ENCODE data around the gene ITFG2.

ITFG2 gene

GRCh38 chr12:2795291-2796186, 16.9 kb upstream of the ITFG2 start:
- peak; percentile 57 to 85 (median 70) for DNase-seq

DNA sequence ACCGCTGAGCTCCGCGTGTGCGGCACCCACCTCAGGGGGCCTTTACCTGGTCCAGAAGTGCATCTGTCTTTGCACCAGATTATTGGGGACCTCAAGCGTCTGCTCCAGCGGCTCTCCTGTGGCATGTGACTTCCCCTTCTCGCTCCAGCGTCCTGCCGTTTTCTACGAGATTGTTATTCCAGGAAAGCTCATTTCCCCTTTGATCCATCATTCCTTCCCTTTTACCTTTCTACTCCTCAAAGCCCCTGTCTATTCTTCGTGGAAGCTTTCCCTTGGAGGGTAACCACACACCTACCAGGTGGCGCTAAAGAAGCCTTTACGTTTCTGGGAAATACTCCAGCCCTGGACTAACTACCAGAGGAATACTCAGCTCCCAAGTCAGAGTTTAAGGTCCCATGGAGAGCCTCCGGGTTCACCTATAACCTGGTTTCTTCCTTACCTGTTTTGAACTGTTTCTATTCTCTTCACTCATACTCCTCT, 16.2 kb upstream of the ITFG2 start:
- peak in 2 of 4 experiments; percentile 35 to 36 for DNase-seq

DNA sequence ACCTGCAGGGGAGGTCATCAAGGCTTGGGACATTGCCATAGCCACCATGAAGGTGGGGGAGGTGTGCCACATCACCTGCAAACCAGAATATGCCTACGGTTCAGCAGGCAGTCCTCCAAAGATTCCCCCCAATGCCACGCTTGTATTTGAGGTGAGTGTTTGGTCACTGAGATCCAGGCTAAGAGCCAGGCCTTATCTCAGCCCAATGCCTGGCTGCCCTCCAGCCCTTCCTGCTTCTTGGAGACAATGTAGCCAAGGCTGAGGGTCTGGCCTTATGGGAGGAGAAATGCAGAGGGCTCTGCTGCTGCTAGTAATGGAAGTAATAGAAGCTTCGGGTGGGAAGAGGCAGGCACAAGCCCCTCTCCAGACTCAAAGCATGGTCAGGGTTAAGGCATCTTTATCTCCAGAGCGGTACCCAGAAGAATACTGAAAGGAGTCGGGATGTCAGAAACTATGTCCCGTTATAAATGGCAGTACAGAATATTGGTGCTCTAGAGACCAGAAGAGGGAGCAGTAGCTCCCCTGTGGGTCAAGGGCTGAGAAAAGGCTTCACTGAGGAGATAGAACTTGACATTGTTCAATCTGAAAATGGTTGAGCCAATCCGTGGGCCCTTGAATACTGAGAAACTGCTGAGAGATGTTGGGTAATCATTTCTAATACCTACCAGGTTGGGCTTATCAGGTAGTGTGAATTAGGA, 14.6 kb upstream of the ITFG2 start:
- DNase-seq: no peak

- DNase-seq: no peak
Observed at GRCh38 chr12:2800046-2800570, 12.4 kb upstream of the ITFG2 start.

DNA sequence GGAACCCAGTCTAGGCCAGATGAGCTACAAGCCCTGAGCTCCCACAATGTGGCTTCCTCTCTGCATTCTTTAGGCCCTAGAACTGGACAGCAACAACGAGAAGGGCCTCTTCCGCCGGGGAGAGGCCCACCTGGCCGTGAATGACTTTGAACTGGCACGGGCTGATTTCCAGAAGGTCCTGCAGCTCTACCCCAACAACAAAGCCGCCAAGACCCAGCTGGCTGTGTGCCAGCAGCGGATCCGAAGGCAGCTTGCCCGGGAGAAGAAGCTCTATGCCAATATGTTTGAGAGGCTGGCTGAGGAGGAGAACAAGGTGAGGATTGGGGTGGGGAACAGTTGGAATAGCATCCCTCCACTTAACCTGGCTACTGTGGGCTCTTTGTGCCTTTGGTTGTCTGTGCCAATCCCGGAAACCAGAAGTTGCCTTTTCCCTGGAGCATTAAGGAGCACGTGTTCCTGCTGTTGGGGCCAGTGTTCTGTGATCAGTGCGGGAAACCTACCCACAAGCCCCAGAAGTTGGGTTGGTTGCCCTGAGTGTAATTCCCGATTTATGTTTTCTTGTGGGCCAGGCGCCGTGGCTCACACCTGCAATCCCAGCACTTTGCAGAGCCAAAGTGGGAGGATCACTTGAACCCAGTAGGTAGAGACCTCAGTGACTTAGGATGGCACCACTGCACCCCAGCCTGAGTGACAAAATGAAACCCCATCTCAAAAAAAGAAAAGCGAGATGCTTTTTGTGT, 11.3 kb upstream of the ITFG2 start:
- no peak for DNase-seq

GRCh38 chr12:2803635-2804392, 8.7 kb upstream of the ITFG2 start:
- no peak for DNase-seq

DNA sequence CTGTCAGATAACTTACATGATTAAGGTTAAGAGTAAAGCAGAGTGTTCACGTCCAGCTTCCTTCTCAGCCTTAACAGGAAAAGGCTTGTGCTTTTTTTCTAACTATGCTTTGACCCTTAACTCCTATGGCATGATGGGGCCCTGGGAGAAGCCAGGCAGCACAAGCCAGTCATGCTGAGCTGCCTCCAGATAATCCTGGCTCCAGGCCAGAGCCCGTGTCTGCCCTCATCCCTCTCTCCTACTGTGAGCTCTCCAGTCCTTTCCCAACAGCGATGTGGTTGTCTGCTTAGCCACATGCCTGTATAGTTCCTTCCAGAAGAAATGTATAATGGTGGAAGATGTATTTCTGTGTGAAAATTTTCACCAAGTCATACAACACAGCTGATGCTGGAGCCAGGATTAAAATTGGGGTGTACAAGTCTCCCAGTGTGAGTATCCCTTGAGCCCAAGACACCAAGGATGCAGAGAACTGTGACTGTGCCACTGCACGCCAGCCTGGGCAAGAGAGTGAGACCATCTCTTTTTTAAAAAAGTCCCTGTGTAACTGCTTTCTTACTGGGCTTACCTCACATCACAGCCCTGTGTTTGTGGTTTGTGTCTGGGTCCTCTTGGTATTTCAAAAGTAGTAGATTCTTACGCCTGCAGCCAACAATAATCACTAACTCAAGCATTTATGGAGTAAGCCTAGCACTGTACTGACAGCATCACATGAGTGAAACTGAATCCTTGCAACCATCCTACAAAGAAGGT, 7.9 kb upstream of the ITFG2 start:
- DNase-seq: no peak

DNA sequence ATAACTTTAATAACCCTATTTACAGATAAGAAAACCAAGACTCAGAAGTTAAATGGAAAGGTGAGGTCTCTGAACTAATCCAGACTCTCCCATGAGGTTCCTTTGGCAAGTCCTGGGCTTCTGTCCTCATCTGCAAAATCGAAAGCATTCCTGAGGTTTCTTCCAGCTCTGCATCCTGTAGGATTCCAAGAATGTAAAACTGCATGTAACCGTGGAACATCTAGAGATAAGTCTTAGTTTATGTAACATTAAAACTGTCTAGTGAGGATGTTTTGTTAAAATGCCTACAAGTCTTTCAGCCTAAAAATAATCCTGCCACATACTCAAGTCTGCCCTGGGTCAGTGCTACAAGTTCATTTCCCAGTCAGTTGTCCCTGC, 7.3 kb upstream of the ITFG2 start:
- no peak for DNase-seq

- no peak for DNase-seq
Observed at GRCh38 chr12:2806700-2807099, 5.8 kb upstream of the ITFG2 start.

GRCh38 chr12:2811801-2812200, 667 bp upstream of the ITFG2 start:
- no peak for DNase-seq

DNA sequence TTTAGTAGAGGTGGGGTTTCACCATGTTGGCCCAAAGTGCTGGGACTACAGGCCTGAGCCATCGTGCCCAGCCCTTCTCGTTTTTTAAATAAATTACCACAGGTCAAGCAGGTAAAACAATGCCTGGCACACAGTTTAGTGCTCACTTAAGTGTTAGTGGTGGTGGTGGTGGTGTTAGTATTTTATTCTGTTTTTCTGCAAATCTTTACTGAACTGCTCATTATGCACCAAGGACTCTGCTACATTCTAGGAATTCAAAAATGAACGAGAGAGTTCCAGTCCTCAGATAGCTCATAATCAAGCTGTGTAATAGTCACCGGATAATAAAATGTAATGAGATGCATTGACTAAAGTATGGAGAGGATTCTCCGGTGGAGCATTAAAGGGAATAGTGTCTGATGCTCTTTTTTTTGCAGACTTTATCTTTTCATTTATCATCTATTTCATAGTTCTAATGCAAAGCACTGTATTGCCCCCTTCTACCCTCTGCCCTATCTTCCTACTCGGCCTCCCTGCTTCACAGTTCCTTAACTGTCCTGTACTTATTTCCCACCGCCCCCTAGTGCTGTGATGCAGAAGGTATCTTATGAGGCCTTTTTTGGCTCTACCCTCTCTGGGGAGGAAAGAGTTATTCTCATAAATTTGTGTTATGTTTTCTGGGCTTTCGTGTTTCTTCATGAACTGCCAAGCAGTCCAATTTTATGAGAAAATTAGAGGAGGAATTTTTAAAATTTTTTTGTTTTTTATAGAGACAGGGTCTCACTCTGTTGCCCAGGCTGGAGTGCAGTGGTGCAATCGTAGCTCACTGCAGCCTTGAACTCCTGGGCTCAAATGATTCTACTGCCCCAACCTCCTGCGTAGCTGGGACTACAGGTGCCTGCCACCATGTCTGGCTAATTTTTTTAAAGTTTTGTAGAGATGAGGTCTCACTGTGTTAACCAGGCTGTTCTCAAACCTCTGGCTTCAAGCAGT, 1.0 kb downstream of the ITFG2 start:
- peak; percentile 64 to 84 (median 74) for DNase-seq

DNA sequence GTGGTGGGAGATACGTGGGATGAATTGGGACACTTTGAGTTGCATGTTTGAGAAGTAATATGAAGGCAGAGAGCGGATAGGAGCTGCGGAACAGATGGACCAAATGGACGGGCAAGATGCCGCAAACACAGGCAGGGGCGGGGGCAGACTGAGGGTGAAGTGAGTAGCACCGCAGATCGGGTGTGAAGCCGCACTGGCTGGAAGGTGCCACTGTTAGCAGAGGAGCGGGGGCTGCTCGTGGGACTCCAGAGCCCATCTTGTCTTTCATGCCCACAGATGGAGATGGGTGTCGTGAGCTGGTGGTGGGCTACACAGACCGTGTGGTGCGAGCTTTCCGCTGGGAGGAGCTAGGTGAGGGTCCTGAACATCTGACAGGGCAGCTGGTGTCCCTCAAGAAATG, 7.3 kb downstream of the ITFG2 start:
- DNase-seq: no peak

DNA sequence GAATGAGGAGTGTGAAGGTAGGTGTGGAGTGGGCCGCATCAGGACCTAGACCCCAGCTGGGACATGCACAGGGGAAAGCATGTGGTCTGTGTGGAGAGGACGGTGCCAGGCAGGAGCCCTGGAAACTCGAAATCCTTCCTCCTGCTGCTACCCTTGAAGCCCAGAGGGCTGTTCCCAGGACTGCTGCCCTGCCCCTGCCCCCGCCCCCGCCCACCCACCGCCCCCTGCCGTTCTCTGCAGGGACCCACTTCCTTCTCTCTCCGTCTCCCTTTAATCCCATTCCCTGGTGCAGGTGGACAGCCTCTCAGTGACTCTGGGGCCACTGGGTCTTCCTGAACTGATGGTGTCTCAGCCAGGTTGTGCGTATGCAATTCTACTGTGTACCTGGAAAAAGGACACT, 8.0 kb downstream of the ITFG2 start:
- DNase-seq: no peak

DNA sequence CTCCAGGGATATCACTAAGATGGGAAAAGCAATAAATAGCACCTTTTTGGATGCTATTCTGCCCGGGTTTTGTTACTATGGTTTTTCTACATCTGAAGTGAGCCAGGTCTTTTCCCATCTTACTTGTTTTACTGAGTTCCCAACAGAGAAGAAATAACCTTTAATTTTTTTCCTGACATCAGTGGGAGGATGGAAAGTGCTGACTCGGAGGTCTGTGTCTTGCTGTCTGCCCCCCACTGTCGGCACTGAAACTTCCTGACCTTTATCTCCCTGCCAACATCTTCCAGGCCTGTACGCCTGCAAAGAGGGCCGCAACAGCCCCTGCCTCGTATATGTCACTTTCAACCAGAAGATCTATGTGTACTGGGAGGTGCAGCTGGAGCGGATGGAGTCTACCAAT, 11.0 kb downstream of the ITFG2 start:
- DNase-seq: no peak

DNA sequence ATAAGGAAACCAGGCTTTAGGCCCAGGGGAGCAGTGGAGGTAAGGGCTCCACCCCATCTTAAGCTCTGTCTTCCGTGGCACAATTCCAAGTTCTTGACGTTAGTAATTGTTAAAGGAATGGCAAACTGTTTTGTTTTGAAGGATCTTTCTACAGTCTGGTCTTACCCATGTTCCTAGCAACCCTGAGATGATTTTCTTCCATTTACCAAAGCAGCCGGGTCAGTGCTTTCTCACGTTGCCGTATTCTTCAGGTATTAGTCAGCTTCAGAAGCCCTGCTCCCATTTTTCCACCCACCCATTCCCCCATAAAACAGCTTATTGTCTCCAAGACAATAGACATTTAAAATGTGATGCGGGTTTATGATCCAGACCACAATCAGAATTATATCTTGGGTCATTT, 12.1 kb downstream of the ITFG2 start:
- DNase-seq: no peak

- DNase-seq: no peak
Observed at GRCh38 chr12:2825132-2825531, 12.7 kb downstream of the ITFG2 start.

GRCh38 chr12:2826036-2826435, 13.6 kb downstream of the ITFG2 start:
- no peak for DNase-seq

DNA sequence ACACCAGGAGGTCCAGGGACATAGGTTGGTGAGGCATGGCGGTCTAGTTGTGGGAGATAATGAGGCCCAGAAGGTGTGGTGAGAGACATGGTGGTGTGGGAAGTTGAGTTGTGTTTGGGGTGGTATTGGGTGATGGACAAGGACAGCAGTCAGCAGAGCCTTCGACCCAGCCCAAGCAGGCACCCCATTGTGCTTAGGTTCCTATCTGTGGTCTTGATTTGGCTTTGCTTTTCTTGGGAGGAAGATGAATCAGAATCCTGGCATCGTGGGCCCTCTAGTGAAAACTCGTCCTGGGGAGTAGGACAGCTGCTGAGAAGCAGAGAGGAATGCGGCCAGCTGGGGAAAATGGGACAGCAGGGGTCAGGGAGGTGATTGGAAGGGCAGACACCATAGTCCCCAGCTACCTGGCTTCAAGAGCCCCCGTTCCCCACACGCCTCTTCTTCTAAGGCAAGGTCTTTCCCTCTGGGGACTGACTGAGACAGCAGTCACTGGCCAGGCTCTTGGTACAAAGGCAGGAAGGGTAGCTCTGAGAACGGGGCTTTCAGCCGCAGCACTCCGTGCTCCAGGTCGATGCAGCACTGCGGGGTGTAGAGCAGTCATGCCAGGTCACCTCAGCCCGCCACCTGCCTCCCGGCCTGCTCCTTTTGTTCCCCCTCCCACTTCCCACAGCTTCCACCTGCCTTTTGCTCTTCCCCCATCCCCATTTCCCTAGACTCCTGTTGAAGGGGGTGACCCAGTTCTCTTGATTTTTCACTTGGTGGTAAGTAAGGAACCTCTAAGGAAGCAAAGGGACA, 14.4 kb downstream of the ITFG2 start:
- no peak for DNase-seq

DNA sequence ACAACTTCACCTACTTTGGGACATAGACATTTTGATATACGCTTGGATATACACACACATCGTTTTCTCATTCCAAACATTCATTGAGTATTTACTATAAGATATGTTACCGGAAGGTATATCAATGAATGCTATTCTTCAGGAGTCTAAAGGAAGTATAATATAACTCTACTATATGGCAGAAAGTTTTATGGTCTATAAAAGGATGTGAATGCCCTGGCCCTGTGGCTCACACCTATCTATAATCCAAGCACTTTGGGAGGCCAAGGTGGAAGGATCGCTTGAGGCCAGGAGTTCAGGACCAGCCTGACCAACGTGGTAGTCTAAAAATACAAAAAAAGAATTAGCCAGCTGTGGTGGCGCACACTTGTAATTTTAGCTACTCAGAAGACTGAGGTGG, 16.8 kb downstream of the ITFG2 start:
- no peak for DNase-seq
